Measurements from ENCODE around the gene EYS.

EYS gene

DNA sequence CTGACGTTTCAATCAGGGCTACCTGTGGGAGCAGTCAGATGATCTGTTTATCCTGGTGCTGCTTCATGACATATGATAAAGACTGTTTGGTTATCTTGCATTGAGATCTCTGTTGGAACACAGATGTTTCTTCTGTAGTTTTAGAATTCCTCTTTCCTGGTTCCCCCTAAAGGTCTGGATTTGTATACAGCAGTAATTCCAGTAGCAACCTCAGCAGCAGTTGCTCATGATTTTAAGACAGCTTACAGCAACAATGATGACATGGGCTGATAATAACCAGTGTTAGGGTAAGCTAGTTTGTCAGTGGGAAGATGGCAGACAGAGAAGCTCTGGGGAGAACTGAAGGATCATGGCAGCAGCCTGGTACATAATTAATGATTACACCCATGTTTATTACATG lies 1632.0 kb downstream of the EYS start:
- ATAC-seq = no peak
- TF ChIP-seq SNAI2 (CRISPR knock-in tag; IDR thresholded peaks at IDR 0.05) (no peak), TCF4 (CRISPR knock-in tag; IDR thresholded peaks at IDR 0.05; ENCODE audit: borderline replicate concordance) (no peak), GLIS3 (CRISPR knock-in tag; IDR thresholded peaks at IDR 0.05) (no peak), RARB (CRISPR knock-in tag; IDR thresholded peaks at IDR 0.05) (no peak), ZFP3 (CRISPR knock-in tag; IDR thresholded peaks at IDR 0.05) (no peak), CSDC2 (CRISPR knock-in tag; IDR thresholded peaks at IDR 0.05) (no peak), ZFP30 (CRISPR knock-in tag; IDR thresholded peaks at IDR 0.05) (no peak)
- TF ChIP-seq, protein P1, sequence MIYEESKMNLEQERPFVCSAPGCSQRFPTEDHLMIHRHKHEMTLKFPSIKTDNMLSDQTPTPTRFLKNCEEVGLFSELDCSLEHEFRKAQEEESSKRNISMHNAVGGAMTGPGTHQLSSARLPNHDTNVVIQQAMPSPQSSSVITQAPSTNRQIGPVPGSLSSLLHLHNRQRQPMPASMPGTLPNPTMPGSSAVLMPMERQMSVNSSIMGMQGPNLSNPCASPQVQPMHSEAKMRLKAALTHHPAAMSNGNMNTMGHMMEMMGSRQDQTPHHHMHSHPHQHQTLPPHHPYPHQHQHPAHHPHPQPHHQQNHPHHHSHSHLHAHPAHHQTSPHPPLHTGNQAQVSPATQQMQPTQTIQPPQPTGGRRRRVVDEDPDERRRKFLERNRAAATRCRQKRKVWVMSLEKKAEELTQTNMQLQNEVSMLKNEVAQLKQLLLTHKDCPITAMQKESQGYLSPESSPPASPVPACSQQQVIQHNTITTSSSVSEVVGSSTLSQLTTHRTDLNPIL (CRISPR knock-in tag; IDR thresholded peaks at IDR 0.05; ENCODE audit: low read depth) = no peak

DNA sequence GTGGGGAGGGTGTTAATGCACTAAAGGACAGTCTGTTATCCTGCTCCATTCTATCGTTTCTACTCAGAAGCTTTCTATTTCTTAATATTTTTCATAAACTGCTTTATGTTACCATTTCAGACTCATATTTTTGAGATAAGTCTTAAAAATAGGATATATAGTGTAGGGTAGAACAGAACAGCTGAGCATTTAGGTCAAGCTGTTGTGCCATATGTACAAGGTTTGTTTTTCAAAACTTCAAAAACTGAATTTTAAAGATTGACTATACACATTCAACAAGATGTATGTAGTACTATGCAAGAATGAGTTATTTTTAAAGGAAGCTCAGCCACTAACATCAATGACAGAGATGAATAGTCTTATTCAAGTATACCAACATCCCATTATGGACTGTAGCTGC lies 1634.3 kb downstream of the EYS start:
- ATAC-seq = no peak
- no peak for TF ChIP-seq PPARA (CRISPR knock-in tag; IDR thresholded peaks at IDR 0.05; ENCODE audit: borderline replicate concordance)
- no peak for TF ChIP-seq ISL1 (CRISPR knock-in tag; IDR thresholded peaks at IDR 0.05)
- TF ChIP-seq RARB (CRISPR knock-in tag; IDR thresholded peaks at IDR 0.05) = no peak
- TF ChIP-seq, protein P2, sequence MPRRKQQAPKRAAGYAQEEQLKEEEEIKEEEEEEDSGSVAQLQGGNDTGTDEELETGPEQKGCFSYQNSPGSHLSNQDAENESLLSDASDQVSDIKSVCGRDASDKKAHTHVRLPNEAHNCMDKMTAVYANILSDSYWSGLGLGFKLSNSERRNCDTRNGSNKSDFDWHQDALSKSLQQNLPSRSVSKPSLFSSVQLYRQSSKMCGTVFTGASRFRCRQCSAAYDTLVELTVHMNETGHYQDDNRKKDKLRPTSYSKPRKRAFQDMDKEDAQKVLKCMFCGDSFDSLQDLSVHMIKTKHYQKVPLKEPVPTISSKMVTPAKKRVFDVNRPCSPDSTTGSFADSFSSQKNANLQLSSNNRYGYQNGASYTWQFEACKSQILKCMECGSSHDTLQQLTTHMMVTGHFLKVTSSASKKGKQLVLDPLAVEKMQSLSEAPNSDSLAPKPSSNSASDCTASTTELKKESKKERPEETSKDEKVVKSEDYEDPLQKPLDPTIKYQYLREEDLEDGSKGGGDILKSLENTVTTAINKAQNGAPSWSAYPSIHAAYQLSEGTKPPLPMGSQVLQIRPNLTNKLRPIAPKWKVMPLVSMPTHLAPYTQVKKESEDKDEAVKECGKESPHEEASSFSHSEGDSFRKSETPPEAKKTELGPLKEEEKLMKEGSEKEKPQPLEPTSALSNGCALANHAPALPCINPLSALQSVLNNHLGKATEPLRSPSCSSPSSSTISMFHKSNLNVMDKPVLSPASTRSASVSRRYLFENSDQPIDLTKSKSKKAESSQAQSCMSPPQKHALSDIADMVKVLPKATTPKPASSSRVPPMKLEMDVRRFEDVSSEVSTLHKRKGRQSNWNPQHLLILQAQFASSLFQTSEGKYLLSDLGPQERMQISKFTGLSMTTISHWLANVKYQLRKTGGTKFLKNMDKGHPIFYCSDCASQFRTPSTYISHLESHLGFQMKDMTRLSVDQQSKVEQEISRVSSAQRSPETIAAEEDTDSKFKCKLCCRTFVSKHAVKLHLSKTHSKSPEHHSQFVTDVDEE (CRISPR knock-in tag; IDR thresholded peaks at IDR 0.05) = no peak
- no peak for TF ChIP-seq TOX (CRISPR knock-in tag; IDR thresholded peaks at IDR 0.05; ENCODE audit: borderline replicate concordance)
- no peak for TF ChIP-seq TCF4 (CRISPR knock-in tag; IDR thresholded peaks at IDR 0.05; ENCODE audit: borderline replicate concordance)
- TF ChIP-seq OSR1 (CRISPR knock-in tag; IDR thresholded peaks at IDR 0.05) = no peak
- no peak for TF ChIP-seq SNAI2 (CRISPR knock-in tag; IDR thresholded peaks at IDR 0.05)
- TF ChIP-seq BACH2 (CRISPR knock-in tag; IDR thresholded peaks at IDR 0.05; ENCODE audit: borderline replicate concordance) = no peak
- no peak for TF ChIP-seq ZC3H10 (CRISPR knock-in tag; IDR thresholded peaks at IDR 0.05)

DNA sequence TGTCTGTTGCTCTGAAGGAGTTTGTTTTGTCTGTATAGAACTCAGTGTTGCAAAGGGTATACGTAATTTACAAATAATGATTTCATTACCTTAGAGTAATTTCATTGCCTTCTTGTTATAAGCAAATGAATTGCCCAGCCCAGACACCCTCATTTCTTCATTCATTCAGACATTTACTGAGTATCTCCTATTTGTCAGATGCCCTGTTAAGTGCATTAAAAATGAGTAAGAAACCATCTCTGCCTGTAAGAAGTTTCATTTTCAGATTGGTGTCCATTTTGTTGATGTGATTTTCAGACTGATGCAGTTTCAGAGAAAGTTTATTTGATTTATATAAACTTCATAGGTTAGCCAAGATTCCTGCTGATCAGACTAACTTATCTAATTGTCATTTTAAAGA lies 1642.1 kb downstream of the EYS start:
- peak; percentile 40; the same call in 2 of the 3 replicates for ATAC-seq
- TF ChIP-seq OSR1 (CRISPR knock-in tag; IDR thresholded peaks at IDR 0.05) (no peak), ZC3H10 (CRISPR knock-in tag; IDR thresholded peaks at IDR 0.05) (peak; percentile 50; the same call in 1 of the 2 replicates)

DNA sequence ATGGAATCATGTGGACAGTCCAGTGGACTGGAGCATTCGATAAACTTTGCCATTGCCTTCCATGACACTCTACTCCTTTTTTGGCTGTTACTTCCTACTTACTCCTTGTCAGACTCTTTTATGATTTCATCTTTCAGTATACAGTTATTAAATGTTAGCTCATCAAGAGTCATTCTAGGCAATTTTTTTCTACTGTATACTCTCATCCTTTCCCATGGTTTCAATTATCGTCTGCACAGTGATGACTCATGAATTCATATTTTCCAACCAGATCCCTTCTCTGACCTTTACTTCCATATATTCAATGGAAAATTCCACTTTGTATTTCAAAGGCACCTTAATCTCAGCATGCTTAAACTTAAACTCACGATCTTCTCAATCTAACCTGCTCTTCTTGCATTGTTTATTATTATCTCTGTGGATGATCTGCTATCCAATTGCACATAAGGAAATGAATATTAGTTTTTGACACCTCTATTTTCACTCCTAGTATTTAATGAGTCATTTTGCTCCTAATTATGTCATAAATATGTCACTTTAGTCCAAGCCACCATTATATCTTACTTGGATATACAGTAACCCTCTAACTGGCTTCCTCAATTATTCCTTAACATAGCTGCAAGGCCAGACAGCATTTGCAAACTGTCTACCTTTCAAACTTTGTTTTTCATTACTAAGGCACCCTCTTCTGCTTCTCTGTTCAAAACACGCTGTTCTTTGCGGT lies 1643.9 kb downstream of the EYS start:
- ATAC-seq = peak; percentile 89
- TF ChIP-seq ARNTL (CRISPR knock-in tag; IDR thresholded peaks at IDR 0.05; ENCODE audit: borderline replicate concordance, low read depth) (no peak), ISL1 (CRISPR knock-in tag; IDR thresholded peaks at IDR 0.05) (no peak), ZNF565 (CRISPR knock-in tag; conservative IDR thresholded peaks at IDR 0.05; ENCODE audit: low read depth) (no peak), OSR1 (CRISPR knock-in tag; IDR thresholded peaks at IDR 0.05) (no peak), CSDC2 (CRISPR knock-in tag; IDR thresholded peaks at IDR 0.05) (no peak), ZNF70 (CRISPR knock-in tag; IDR thresholded peaks at IDR 0.05) (peak; percentile 29; the same call in 1 of the 2 replicates), PPARA (CRISPR knock-in tag; IDR thresholded peaks at IDR 0.05; ENCODE audit: borderline replicate concordance) (no peak)
- TF ChIP-seq, protein P3, sequence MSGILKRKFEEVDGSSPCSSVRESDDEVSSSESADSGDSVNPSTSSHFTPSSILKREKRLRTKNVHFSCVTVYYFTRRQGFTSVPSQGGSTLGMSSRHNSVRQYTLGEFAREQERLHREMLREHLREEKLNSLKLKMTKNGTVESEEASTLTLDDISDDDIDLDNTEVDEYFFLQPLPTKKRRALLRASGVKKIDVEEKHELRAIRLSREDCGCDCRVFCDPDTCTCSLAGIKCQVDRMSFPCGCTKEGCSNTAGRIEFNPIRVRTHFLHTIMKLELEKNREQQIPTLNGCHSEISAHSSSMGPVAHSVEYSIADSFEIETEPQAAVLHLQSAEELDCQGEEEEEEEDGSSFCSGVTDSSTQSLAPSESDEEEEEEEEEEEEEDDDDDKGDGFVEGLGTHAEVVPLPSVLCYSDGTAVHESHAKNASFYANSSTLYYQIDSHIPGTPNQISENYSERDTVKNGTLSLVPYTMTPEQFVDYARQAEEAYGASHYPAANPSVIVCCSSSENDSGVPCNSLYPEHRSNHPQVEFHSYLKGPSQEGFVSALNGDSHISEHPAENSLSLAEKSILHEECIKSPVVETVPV (CRISPR knock-in tag; IDR thresholded peaks at IDR 0.05) = no peak

DNA sequence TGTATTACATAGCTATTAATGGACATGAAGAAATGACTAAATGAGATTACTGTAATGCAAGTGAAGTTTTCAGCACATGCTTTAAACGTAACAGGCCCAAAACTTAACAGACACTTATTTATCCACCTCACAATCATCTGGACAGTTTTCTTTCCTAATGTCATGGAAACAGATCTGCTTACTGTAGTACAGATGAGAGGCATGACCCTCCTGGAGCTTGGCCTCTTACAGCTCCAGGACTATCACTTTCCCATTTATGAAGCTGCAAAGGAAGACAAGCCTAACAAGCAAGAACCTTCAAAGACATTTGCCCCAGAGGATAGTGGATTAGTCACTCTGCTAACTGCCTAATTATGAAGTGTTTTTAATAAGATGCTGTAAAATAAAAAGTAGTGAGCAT lies 1652.2 kb downstream of the EYS start:
- TF ChIP-seq, protein P4, sequence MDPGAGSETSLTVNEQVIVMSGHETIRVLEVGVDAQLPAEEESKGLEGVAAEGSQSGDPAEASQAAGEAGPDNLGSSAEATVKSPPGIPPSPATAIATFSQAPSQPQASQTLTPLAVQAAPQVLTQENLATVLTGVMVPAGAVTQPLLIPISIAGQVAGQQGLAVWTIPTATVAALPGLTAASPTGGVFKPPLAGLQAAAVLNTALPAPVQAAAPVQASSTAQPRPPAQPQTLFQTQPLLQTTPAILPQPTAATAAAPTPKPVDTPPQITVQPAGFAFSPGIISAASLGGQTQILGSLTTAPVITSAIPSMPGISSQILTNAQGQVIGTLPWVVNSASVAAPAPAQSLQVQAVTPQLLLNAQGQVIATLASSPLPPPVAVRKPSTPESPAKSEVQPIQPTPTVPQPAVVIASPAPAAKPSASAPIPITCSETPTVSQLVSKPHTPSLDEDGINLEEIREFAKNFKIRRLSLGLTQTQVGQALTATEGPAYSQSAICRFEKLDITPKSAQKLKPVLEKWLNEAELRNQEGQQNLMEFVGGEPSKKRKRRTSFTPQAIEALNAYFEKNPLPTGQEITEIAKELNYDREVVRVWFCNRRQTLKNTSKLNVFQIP (CRISPR knock-in tag; IDR thresholded peaks at IDR 0.05; ENCODE audit: borderline replicate concordance, low read depth) = no peak
- TF ChIP-seq ISL1 (CRISPR knock-in tag; IDR thresholded peaks at IDR 0.05) = peak; percentile 88
- TF ChIP-seq TCF4 (CRISPR knock-in tag; IDR thresholded peaks at IDR 0.05; ENCODE audit: borderline replicate concordance) = no peak
- TF ChIP-seq ZC3H10 (CRISPR knock-in tag; IDR thresholded peaks at IDR 0.05) = no peak
- peak; percentile 67 for ATAC-seq

Measured in SK-N-SH treated with all-trans-retinoic acid at 6 μM for 48 hours (cell line).